LHCN-M2 (cell line): ENCODE data around the gene LHX5. TPM values are rescaled to one million over a fixed set of nuclear protein-coding genes. Genes with fewer than 3 reads are reported as not detected.
"Not testable (repeated sequence)": the region's sequence is repeated elsewhere in the genome, so short reads cannot be mapped to it uniquely, and the experiment has no call there.

ENCODE experiments used
- DNase-seq: peaks from one replicate; pipeline ENCODE4 v3.0.0-alpha.2; 2012; ENCODE audit warnings: low read depth
- polyA plus RNA-seq: library from polyadenylated mRNA; unstranded; fragments of >200 nt; gene quantifications from one replicate; pipeline ENCODE4 v1.2.1, GENCODE V29; 2012; ENCODE audit warnings: missing spikeins
- total RNA-seq: library from RNA; depleted of rRNA; stranded (reverse); fragments of >200 nt; gene quantifications from 2 replicates; pipeline ENCODE4 v1.2.3, GENCODE V29; 2014; rRNA removed

The LHX5 gene
- total RNA-seq: not detected in 2 replicates
- 0.02 TPM for polyA plus RNA-seq

DNA sequence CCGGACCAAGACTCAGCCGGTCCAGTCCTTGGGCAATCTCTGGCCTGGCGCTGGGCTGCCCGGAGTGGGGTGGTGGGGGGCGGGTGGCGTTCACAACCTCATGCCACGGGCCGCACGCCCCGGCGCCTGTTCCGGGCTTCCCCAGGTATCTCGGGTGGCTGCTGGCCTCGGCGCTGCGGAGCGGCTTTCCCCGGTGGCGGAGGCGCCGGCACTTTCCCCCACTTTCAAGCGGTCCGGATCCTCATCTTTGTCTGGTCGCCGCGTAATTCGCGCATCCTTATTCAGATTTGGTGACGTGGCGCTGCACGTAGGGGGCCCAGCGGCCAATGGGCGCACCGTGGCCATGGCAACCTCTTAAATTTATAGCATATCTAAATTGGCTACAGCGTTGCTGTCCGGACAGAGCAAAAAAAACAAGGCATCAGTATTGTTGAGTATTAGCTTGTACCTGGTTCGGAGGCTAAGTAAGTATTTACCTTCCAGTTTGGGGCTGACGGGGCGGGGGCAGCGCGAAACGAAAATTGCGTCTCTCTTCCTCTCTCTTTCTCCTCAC, at the start of gene LHX5:
Gene LHX5, minus strand, starts transcription at position 253 of the 553 bp plus-strand sequence. CDS start 373 bp downstream, outside the sequence.
- DNase-seq: no peak

GRCh38 chr12:113519464-113520307, 48.0 kb upstream of the LHX5 start:
- no peak for DNase-seq

DNA sequence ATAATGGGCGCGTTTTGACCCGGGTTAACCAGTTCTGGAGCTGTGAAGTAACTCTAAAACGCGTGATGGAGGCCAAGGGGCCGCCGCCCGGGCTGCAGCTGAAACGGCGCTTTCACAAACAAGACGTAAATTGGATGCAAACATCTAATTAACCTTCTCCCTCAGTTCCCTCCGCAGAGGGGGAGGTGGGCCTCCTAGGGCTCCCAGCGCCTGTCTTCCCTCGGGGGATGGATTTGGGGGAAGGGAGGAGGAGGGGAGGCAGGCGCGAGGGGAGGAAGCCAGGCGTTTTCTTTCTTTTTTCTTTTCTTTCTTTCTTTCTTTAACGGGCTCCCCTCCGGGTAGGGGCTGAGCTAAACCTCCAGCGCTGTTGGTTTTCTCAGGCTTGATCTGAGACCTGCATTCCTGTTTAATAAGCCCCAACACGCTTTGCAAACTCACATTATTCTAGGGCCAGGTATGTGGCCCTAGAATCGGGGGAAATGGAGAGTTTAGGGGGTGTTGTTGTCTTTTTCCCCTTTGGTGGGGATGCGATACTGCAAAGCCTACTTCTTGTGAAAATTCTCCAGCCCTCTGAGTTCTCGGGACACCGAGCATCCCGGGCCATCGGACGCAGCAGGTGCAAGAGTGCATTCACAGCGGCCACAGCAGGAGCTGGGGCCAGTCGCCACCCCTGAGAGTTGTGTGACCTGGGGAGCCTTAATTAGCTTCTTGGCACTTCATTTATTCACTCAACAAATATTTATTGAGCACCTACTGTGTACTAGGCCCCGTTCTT, 43.6 kb upstream of the LHX5 start:
- no peak for DNase-seq

GRCh38 chr12:113514602-113515001, 42.9 kb upstream of the LHX5 start:
- DNase-seq: no peak

DNA sequence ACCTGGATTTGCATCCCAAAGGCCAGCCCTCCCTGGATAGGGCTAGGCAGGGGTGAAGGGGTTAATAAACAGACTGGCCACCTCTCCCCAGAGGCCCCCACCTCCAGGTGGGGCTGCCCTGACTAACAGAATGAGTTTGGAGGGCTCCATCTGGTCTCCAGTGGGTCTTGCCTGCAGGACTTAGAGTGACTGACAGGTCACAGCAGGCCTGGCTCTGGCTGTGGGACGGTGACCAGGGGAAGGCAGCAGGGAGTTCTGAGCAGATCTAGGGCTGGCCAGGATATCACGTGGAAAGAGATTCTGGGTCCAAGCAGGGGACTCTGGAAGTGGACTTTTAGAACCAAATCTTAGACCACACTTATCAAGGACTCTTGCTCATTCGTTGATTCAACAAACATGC, 40.9 kb upstream of the LHX5 start:
- no peak for DNase-seq

DNA sequence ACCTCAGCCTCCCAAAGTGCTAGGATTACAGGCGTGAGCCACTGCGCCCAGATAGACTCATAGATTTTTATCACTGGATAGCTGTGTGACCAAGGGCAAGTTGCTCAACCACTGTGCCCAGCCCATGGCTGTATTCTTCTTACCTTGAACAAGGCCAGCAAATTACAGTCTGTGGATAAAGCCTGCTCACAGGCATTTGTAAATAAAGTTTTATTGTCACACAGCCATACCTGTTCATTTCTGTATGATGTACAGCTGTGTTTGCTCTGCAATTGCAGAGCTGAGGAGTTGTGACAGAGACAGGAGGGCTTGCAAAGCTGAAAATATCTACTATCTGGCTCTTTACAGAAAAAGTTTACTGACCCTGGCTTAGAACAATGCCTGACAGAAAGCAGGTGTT, 35.2 kb upstream of the LHX5 start:
- DNase-seq: no peak

GRCh38 chr12:113505941-113506340, 34.3 kb upstream of the LHX5 start:
- no peak for DNase-seq

GRCh38 chr12:113504917-113505316, 33.2 kb upstream of the LHX5 start:
- no peak for DNase-seq

GRCh38 chr12:113500782-113501311, 29.2 kb upstream of the LHX5 start:
- no peak for DNase-seq

DNA sequence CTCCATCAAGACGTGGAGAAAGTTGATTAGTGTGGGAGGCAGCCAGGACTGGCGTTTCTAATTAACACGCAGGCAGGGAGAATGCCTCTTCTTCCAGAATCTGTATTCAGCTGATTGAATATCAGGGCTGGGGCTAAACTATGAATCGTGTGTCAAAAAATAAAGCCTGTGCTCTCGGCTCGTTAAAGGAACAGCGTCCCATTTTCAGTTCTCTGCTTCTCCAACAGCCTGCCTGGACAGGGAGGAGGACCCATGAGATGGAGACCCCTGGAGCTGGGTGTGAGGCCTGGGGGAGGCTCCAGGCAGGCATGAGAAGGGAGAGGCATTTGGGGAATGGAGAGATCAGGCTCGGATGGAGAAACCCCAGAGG, 28.6 kb upstream of the LHX5 start:
- DNase-seq: no peak

DNA sequence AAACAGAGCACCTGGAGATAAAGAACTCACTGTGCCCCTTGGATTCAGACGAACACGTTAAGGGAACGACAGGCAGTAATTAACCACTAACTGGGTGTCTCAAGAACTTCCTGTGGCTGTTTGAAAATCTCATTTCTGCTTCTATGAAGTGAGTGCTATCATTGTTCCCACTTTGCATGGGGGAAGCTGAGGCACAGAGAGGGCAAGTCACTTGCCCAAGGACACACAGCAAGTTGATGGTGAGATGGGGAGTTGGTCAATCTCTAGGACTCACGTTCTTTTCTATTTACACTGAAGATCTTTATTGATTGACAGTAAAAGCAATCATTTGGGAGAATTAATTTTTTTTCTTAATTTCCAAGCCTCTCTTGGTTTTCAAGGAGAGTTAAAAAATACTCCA, 26.8 kb upstream of the LHX5 start:
- DNase-seq: no peak

GRCh38 chr12:113497693-113498092, 26.0 kb upstream of the LHX5 start:
- DNase-seq: no peak

GRCh38 chr12:113495941-113496340, 24.3 kb upstream of the LHX5 start:
- not testable (repeated sequence) for DNase-seq

DNA sequence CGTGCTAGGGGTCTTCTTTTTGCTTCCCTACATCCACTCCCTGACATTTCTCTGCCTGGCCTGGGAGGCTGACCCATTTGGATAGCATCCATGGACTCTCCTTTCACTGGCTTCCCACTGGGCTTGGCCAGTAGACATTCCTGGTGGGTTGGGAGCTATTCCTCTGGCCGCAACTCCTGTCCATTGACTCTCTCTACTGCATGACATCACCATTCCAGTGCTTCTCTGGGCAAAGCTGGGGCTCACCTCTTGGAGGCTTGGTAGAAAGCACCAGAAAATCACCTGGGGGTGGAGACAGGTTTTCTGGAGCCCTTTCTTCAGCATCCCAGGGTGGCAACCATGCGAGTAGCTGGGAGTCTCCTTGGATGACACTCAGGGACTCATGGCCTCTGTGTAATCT, 16.7 kb upstream of the LHX5 start:
- DNase-seq: no peak

DNA sequence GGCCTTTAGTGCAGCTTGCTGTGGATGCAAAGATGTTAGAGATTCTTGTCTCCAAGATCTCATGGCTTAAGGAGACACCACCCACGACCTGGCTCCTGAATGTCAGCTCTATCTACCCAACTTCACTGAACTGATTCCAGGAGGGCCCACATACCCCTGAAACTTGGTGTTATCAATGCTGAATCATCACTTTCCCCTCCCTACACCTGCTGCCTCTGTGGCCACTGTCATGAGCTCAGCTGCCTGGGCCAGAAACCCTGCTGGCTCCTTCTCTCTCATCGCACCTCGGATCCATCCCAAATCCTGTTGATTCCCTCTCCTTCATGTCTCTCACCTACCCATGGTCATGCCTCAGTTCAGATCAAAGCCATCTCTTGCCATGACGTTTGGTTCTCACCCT, 15.1 kb upstream of the LHX5 start:
- DNase-seq: no peak

- no peak for DNase-seq
Observed at GRCh38 chr12:113485330-113485729, 13.7 kb upstream of the LHX5 start.

- DNase-seq: no peak
Observed at GRCh38 chr12:113482334-113482733, 10.7 kb upstream of the LHX5 start.

DNA sequence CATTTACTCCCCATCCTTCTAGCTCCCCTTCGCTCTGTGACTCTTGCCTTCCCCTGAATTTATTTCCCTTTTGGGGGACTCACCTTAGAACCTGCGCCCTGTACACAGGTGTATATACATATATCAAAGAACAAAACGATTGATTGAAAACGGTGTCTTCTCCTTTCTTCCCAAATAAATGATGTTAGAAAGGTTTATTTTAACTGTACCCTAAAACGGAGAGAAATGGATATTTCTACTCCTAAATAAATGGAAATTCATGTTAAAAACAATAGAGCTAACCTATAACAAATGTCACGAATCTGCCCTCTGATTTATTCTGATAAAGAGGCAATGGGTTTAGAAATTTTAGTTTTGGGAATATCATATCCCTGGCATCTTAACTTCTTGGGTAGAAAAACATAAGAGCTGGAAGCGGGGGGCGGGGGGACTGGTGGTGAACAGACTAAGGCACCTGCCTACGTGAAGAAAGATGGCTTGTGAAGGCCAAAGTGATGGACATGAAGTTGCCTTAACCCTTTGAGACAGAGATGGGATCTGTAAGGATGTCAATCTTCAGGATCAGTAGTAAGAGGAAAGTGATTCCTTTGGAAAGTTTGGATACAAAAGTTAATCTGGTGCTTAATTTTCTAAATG, 8.8 kb upstream of the LHX5 start:
- no peak for DNase-seq

DNA sequence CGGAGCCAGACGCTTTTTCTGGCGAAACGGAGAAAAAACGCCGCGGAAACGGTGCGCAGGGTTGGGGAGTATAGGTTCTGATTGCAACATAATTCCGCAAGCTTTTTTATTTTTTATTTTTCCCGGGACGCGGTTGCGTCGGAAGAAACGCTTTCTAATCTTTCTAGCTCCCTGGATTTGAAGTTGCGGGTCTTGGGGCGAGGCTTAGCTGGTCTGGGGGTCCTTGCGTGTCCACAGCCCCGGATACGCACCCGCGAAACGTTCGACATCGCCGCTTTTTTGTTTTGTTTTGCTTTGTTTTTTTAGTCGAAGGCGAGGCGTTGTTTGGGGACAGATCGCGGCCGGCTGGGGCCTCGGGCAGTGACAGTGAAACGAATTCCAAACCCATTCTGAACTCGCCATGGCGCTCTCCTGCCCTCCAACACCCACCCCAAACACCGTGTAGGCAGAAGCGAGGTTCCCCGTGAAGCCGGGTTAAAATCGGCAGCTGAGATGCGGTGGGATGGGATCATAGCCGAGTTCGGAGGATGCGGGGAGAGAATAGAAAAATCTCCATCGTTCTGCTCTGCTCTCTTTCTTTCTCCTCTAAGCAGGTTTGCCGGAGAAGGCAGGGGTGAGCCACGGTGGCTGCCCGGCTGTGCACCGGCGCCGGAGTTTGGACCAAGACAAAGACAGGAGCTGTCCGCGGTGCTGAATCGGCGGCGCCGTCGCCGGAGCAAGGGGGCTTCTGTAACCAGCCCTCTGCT, 8.1 kb upstream of the LHX5 start:
- no peak for DNase-seq

DNA sequence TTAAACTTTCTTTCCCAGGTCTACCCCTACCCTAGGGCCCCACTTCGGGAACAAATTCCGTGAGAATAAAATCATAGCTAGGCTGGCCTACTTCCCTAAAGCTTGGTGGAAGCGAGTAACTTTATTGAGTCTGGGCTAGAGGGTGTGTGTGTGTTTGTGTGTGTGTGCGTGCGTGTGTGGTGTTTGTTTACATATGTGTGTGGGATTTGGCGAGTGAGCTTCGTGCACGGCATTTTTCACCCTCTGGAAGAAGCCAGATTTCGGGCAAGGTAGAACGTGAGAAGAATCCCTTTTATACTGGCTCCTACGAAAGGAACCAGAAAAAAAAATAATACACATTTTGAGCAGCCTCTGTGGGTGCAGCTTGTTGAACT, 7.5 kb upstream of the LHX5 start:
- DNase-seq: no peak

DNA sequence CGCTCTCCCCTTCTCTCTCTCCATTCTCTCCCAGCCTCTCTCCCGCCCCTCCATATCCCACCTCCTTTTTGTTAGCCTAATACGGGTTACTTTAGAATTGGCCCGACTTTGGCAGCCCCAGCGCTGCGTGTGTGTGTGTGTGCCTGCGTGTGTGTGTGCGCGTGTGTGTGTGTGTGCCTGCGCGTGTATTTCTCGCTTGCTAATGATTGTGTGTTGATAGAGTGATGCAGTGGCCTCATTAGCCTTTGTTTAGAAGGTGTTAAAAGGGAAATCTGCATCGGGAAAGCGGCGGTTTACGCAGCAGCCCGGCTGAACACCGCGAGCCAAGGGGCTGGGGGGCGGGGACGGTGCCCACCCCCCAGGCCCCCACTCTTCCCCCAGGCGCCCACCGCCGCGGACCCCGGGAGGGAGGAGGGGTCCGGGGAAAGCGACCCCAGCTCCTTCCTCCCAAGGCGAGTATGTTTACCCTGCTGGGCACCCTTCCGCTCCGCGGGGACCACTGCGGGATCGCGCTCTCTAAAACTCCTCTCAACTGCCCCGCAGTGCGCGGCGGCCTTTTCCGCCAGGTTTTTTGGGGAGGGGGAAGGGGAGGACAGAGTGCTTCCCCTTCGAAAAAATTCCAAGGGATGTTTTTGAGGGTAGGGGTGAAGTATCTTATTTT, 6.8 kb upstream of the LHX5 start:
- no peak for DNase-seq
